Measurements from ENCODE around the gene ELF5. TPM values are rescaled to one million over a fixed set of nuclear protein-coding genes. Genes with fewer than 3 reads are reported as not detected.

Gene ELF5
- total RNA-seq, 4 donors from 2014 or later: not detected

GRCh38 chr11:34466802-34467488 lies 46.6 kb downstream of the ELF5 start:
- Histone ChIP-seq H3K4me3 (no peak overlapping the region), H3K27me3 (no peaks in the 10 kb centered on the region), H3K4me1 (no peaks in the 10 kb centered on the region), H3K36me3 (peaks cover 9 to 99% (median 47%) of the 10 kb centered on the region in 3 donors), H3K9me3 (peaks cover 0 to 22% (median 0%) of the 10 kb centered on the region in 4 donors), H3K27ac (no peak overlapping the region)
- no peak for TF ChIP-seq POLR2A (IDR thresholded peaks at IDR 0.05)
- TF ChIP-seq EP300 (IDR thresholded peaks at IDR 0.05): no peak
- no peak for TF ChIP-seq CTCF (IDR thresholded peaks at IDR 0.05)
- DNase-seq (ENCODE audit: low spot score in 2 of 2): no peak
- WGBS, 2 donors: 96 to 98% methylated on average over 3 of the region's 3 CpGs

- WGBS, 2 donors: 82 to 86% methylated on average over 7 of the region's 7 CpGs
- no peak for DNase-seq (ENCODE audit: low spot score in 2 of 2)
- TF ChIP-seq CTCF (IDR thresholded peaks at IDR 0.05): no peak
- no peak for TF ChIP-seq POLR2A (IDR thresholded peaks at IDR 0.05)
- TF ChIP-seq EP300 (IDR thresholded peaks at IDR 0.05): no peak
- Histone ChIP-seq H3K36me3 (peaks cover 7 to 97% (median 45%) of the 10 kb centered on the region in 3 donors), H3K4me1 (no peaks in the 10 kb centered on the region), H3K27me3 (no peaks in the 10 kb centered on the region), H3K9me3 (peaks cover 0 to 22% (median 0%) of the 10 kb centered on the region in 4 donors), H3K4me3 (no peak overlapping the region), H3K27ac (no peak overlapping the region)
These were observed 49.0 kb downstream of the ELF5 start for GRCh38 chr11:34464591-34465051.

- Histone ChIP-seq H3K4me3 (no peak overlapping the region), H3K27me3 (no peaks in the 10 kb centered on the region), H3K4me1 (no peaks in the 10 kb centered on the region), H3K36me3 (peaks cover 7 to 98% (median 34%) of the 10 kb centered on the region in 3 donors), H3K9me3 (peaks cover 0 to 11% (median 0%) of the 10 kb centered on the region in 4 donors), H3K27ac (no peak overlapping the region)
- no peak for TF ChIP-seq CTCF (IDR thresholded peaks at IDR 0.05)
- TF ChIP-seq EP300 (IDR thresholded peaks at IDR 0.05): no peak
- no peak for TF ChIP-seq POLR2A (IDR thresholded peaks at IDR 0.05)
- DNase-seq (ENCODE audit: low spot score in 2 of 2): no peak
- WGBS, 2 donors: 93 to 96% methylated on average over 12 to 14 of the region's 14 CpGs
These were observed 52.4 kb downstream of the ELF5 start for GRCh38 chr11:34461215-34461614.

GRCh38 chr11:34460278-34460677 lies 53.3 kb downstream of the ELF5 start:
- peaks cover 0 to 3% (median 0%) of the 10 kb centered on the region in 4 donors for H3K4me1 ChIP-seq
- peaks cover 0 to 94% (median 30%) of the 10 kb centered on the region in 3 donors for H3K36me3 ChIP-seq
- no peak overlapping the region for H3K27ac ChIP-seq
- no peaks in the 10 kb centered on the region for H3K27me3 ChIP-seq
- DNase-seq (ENCODE audit: low spot score in 2 of 2): no peak
- TF ChIP-seq POLR2A (IDR thresholded peaks at IDR 0.05) (no peak), CTCF (IDR thresholded peaks at IDR 0.05) (no peak), EP300 (IDR thresholded peaks at IDR 0.05) (no peak)
- no peak overlapping the region for H3K4me3 ChIP-seq
- 64 to 79% methylated on average over 4 of the region's 4 CpGs for WGBS, 2 donors
- H3K9me3 ChIP-seq: peaks cover 0 to 3% (median 0%) of the 10 kb centered on the region in 4 donors

GRCh38 chr11:34459507-34460162 lies 54.0 kb downstream of the ELF5 start:
- Histone ChIP-seq H3K36me3 (peaks cover 0 to 90% (median 30%) of the 10 kb centered on the region in 3 donors), H3K27ac (no peak overlapping the region), H3K4me3 (no peak overlapping the region), H3K9me3 (peaks cover 0 to under 1% (median 0%) of the 10 kb centered on the region in 4 donors), H3K4me1 (peaks cover 0 to 3% (median 1%) of the 10 kb centered on the region in 4 donors), H3K27me3 (no peaks in the 10 kb centered on the region)
- no peak for DNase-seq (ENCODE audit: low spot score in 2 of 2)
- TF ChIP-seq POLR2A (IDR thresholded peaks at IDR 0.05) (no peak), EP300 (IDR thresholded peaks at IDR 0.05) (no peak), CTCF (IDR thresholded peaks at IDR 0.05) (no peak)
- 92 to 93% methylated on average over 3 of the region's 3 CpGs for WGBS, 2 donors
